Stomach (tissue), 4 donors: ENCODE results near the gene JAG2.

Experiments
- POLR2A ChIP-seq, 4 donors: fragments of 450-650 bp; IDR thresholded peaks; one replicate each; pipeline ENCODE4 v1.6.1; 2016; ENCODE audit warnings: antibody characterized with exemption in 4 of 4, control low read depth in 2 of 4, mild to moderate bottlenecking in 1 of 4, moderate library complexity in 1 of 4
- TF ChIP-seq, protein P1 (sequence below), 7 experiments: fragments of 450-650 bp in 4 of 7; fragments of 200-600 bp in 3 of 7; sonication (generic) in 3 of 7; IDR thresholded peaks; one replicate each; pipeline ENCODE4 v1.5.1; 2016 to 2019; ENCODE audit warnings: antibody characterized with exemption in 7 of 7, control low read depth in 2 of 7, mild to moderate bottlenecking in 1 of 7

GRCh38 chr14:105179191-105179590 is 10.6 kb upstream of the JAG2 start:
- TF ChIP-seq, protein P1, sequence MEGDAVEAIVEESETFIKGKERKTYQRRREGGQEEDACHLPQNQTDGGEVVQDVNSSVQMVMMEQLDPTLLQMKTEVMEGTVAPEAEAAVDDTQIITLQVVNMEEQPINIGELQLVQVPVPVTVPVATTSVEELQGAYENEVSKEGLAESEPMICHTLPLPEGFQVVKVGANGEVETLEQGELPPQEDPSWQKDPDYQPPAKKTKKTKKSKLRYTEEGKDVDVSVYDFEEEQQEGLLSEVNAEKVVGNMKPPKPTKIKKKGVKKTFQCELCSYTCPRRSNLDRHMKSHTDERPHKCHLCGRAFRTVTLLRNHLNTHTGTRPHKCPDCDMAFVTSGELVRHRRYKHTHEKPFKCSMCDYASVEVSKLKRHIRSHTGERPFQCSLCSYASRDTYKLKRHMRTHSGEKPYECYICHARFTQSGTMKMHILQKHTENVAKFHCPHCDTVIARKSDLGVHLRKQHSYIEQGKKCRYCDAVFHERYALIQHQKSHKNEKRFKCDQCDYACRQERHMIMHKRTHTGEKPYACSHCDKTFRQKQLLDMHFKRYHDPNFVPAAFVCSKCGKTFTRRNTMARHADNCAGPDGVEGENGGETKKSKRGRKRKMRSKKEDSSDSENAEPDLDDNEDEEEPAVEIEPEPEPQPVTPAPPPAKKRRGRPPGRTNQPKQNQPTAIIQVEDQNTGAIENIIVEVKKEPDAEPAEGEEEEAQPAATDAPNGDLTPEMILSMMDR (IDR thresholded peaks at IDR 0.05): no peak
- no peak for TF ChIP-seq POLR2A (IDR thresholded peaks at IDR 0.05)
